ENCODE data around the gene SLIT1. TPM values are rescaled to one million over a fixed set of nuclear protein-coding genes. Genes with fewer than 3 reads are reported as not detected.

Gene SLIT1
- total RNA-seq, 1 donor from 2014 or later, result 0.51 TPM

DNA sequence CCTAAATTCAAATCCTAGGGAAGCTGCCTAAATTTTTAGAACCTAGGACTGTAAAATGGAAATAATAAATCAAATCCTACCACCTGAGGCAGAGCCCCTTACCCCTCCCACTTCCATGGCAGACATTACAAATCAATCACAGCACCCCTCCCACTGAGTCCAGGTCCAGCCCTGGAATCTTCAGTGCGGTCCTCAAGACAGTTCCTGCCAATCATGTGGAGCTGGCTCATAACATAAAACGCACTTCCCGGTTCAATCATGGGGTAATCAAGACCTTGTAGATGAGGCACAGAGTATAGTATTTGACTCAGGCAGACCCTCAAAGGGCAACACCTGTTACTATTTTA, 157.0 kb downstream of the SLIT1 start:
- Mint-ChIP-seq H3K36me3 (ENCODE audit: low read depth) (no peaks in the 10 kb centered on the region), H3K4me1 (peaks cover 10% of the 10 kb centered on the region), H3K9me3 (no peaks in the 10 kb centered on the region), H3K27ac (no peak overlapping the region), H3K4me3 (no peak overlapping the region), H3K27me3 (peaks cover 5% of the 10 kb centered on the region)
- intact Hi-C loops (cut with micrococcal nuclease), result no loop called here
- TF ChIP-seq, protein P1, sequence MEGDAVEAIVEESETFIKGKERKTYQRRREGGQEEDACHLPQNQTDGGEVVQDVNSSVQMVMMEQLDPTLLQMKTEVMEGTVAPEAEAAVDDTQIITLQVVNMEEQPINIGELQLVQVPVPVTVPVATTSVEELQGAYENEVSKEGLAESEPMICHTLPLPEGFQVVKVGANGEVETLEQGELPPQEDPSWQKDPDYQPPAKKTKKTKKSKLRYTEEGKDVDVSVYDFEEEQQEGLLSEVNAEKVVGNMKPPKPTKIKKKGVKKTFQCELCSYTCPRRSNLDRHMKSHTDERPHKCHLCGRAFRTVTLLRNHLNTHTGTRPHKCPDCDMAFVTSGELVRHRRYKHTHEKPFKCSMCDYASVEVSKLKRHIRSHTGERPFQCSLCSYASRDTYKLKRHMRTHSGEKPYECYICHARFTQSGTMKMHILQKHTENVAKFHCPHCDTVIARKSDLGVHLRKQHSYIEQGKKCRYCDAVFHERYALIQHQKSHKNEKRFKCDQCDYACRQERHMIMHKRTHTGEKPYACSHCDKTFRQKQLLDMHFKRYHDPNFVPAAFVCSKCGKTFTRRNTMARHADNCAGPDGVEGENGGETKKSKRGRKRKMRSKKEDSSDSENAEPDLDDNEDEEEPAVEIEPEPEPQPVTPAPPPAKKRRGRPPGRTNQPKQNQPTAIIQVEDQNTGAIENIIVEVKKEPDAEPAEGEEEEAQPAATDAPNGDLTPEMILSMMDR (IDR thresholded peaks at IDR 0.05), result no peak
- ATAC-seq (ENCODE audit: low read depth), result no peak
- POLR2A ChIA-PET, result no interaction called here
- CTCF ChIA-PET, result no interaction called here
- no peak for DNase-seq

DNA sequence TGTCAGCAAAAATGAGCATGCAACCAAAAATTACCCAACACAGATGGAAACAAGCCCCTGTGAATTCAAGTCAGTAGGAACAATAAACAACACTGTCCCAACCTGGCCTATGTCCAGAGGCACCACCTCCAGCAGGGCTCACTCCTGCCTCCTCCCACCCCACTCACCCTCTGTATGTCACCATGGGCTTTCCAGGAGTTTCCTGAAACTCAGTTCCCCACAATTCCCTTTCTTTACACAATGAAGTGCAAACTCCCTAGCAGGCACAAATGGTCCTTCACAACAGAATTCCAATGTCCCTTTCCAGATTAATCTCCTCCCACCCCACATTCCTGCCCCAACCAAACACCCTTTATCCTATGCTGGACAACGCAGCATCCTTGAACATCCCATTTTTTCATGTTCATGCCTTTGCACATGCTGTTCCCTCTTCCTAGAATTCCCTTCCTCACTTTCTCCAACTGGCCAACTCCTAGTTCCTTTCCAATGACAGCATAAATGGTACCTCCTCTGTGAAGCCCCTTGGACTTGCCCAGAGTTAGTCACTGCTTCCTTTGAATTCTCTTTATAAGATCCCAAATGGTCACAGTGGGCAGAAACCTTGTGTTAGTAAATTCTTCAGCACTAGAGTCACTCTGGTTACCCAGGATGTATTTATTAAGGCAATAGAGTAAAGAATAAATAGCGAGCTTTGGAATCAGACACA, 157.5 kb downstream of the SLIT1 start:
- DNase-seq (no peak), ATAC-seq (ENCODE audit: low read depth) (no peak)
- CTCF ChIA-PET, result interaction anchor here (1.7 kb wide), 1 partner anchor 9 kb away, joined by 8 read pairs; no protein-coding TSS in a partner anchor
- no peaks in the 10 kb centered on the region for H3K9me3 Mint-ChIP-seq
- peaks cover 11% of the 10 kb centered on the region for H3K4me1 Mint-ChIP-seq
- no peak overlapping the region for H3K4me3 Mint-ChIP-seq
- H3K27me3 Mint-ChIP-seq, result peaks cover 5% of the 10 kb centered on the region
- POLR2A ChIA-PET, result no interaction called here
- TF ChIP-seq, protein P1 (IDR thresholded peaks at IDR 0.05), result no peak
- no peak overlapping the region for H3K27ac Mint-ChIP-seq
- H3K36me3 Mint-ChIP-seq (ENCODE audit: low read depth), result no peaks in the 10 kb centered on the region
- intact Hi-C loops (cut with micrococcal nuclease), result no loop called here

DNA sequence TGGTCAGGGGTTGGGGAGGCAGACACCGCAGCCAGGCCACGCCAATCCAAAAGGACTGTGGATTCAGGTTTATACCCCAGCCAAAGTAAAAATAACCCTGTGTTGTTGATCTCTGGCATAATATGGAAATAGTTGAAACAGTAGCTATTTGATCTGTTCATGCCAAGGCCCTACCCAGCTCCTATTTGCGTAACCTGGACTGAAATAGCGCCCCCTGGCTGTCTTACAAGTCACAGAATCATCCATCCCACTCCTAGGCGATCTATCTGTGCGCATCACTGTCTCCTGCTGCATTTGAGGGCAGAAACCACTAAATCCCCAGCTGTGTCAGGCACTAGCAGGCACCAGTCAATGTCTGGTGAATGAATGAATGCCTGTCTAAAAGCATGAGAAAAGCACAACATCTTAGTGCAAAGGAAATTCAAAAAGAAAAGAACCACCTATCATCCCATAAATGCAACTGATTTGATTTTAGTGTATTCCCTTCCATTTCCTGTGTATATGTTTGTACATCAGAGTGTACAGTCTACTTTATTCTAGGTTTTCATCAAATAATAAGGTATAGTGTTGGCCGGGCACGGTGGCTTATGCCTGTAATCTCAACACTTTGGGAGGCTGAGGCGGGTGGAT, 160.0 kb downstream of the SLIT1 start:
- POLR2A ChIA-PET, result no interaction called here

DNA sequence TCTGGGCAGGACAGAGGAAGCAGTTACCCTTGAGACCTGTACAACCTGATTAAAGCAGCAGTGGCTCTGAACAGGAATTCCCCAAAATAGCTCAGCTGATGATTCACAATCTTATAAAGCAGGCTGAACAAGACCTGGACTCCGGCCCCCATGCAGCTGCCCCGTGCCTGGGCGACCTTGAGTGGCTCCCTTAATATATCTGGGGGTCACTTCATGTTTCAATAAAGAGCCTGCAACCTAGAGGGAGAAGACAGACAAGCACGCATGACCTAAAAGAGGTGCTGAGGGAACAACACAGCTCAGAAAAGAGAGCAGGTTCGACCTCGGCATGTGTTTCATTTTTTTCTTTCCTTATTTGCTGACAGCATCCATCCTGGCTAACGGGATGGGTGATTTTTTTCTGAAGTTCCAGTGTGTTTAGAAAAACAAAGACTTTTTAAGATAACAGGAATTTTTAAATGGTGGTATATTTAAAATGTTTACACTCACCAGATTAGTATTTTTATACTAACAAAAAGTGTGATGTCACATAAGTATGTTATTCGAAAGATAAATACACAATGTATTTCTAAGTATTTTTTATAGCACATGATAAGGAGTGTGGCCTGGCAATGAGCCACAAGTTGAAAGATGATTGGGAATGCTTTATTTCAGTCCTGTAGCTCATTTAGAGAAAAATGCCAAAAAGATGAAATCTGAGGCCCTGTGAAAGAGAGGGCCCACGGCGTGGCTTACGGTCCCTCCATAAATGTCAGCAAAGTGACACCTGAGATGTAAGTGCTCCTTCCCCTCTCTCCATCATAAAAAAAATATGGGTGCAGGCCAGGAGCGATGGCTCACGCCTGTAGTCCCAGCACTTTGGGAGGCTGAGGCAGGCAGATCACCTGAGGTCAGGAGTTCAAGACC, 161.3 kb downstream of the SLIT1 start:
- H3K4me3 Mint-ChIP-seq, result no peak overlapping the region
- CTCF ChIA-PET, result interaction anchor here (0.9 to 3.6 kb wide), 17 partner anchors 11 to 628 kb away, joined by 3 to 32 read pairs (median 4); no protein-coding TSS in a partner anchor
- no peaks in the 10 kb centered on the region for H3K9me3 Mint-ChIP-seq

More for the DNA sequence above, 160.0 kb downstream of the SLIT1 start:
- DNase-seq, result no peak
- Mint-ChIP-seq H3K4me3 (no peak overlapping the region), H3K27me3 (peaks cover 3% of the 10 kb centered on the region), H3K36me3 (ENCODE audit: low read depth) (no peaks in the 10 kb centered on the region), H3K27ac (no peak overlapping the region), H3K9me3 (no peaks in the 10 kb centered on the region), H3K4me1 (peaks cover 15% of the 10 kb centered on the region)
- intact Hi-C loops (cut with micrococcal nuclease), result loop anchor here (1.0 to 2.0 kb wide), 5 partner anchors 115 to 629 kb away; partner anchors contain the start of gene LCOR
- CTCF ChIA-PET, result interaction anchor here (0.7 to 3.6 kb wide), 34 partner anchors 8 to 650 kb away, joined by 3 to 32 read pairs (median 4); no protein-coding TSS in a partner anchor
- TF ChIP-seq, protein P1 (IDR thresholded peaks at IDR 0.05), result peak; percentile 7
- peak; percentile 71 for ATAC-seq (ENCODE audit: low read depth)

More for the DNA sequence above, 161.3 kb downstream of the SLIT1 start:
- TF ChIP-seq, protein P1 (IDR thresholded peaks at IDR 0.05), result no peak
- POLR2A ChIA-PET, result interaction anchor here (1.7 kb wide), 1 partner anchor 13 kb away, joined by 4 read pairs; no protein-coding TSS in a partner anchor
- H3K27me3 Mint-ChIP-seq, result peaks cover 3% of the 10 kb centered on the region
- peaks cover 15% of the 10 kb centered on the region for H3K4me1 Mint-ChIP-seq
- peak overlapping the region; percentile 25 for H3K27ac Mint-ChIP-seq
- DNase-seq, result no peak
- intact Hi-C loops (cut with micrococcal nuclease), result loop anchor here (1.0 to 2.0 kb wide), 5 partner anchors 114 to 628 kb away; partner anchors contain the start of gene LCOR
- peak; percentile 55 for ATAC-seq (ENCODE audit: low read depth)
- no peaks in the 10 kb centered on the region for H3K36me3 Mint-ChIP-seq (ENCODE audit: low read depth)

Measured in activated B cell treated with CpG ODN at 0.5 μM for 24 hours (primary cell).